Ammon's horn (tissue), 1 donor: ENCODE results near the gene NRP2.

Source experiments
- DNase-seq: peaks from one replicate; pipeline ENCODE4 v3.0.0-alpha.2; 2016; ENCODE audit warnings: low spot score

NRP2 gene

DNA sequence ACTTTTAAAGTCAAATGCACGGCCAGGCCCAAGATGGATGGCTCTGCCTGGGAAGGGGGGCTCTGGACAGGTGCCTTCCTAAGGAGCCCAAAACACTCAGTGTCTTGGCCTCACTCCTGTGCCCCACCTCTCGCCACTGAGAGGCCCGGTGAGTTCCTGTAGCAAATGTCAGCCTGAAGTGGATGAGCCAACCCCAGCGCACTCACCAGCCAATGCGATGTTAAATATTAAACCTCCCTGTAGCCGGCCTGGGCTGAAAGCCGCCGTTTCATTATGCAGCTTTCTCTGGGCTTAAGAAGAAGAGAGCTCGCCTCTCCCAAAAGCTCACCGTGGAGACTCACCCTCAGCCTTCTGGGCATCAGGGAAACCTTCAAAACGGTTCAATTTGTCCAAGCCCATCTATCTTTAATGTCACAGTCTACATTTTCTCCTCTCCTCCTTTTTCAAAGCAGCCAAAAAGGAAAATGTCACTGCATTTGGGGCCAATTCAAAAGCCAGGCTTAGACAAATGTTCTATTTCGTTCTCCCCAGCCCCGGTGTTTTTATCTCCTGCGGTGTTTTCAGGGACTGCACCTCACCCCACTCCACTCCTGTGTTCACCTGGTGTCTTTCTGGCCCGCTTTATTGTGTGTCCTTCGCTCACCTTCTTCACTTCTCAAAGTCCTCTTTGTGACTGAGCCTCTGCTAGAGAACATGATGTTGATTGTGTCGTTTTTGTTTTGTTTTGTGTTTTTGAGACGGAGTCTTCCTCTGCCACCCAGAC lies 124.0 kb downstream of the NRP2 start:
- DNase-seq = no peak

DNA sequence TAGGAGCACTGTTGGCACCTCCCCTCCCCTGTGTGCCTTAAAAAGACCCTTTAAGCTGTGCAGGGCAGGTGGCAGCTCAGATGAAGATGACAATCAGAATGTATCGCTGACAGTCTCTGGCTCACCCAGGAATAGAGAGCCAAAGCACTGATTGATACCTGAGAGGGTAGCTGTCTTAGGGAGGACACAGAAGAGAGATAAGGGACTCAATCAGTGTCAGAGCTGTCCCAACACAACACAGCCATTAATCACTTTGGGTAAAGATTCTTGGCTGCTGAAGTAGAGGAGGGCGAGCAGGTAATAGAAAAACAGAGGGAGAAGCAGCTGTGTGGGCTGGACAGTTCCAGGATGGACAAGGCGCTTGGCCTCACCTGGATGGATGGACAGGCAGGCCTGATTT lies 124.9 kb downstream of the NRP2 start:
- DNase-seq = no peak

- no peak for DNase-seq
Measured at GRCh38 chr2:205807758-205808157, 125.5 kb downstream of the NRP2 start.

- no peak for DNase-seq
Measured at GRCh38 chr2:205808486-205809121, 126.3 kb downstream of the NRP2 start.

GRCh38 chr2:205811387-205811786 lies 129.1 kb downstream of the NRP2 start:
- no peak for DNase-seq

- DNase-seq = no peak
Measured at GRCh38 chr2:205814039-205814364, 131.7 kb downstream of the NRP2 start.

GRCh38 chr2:205815673-205816072 lies 133.4 kb downstream of the NRP2 start:
- DNase-seq = no peak

DNA sequence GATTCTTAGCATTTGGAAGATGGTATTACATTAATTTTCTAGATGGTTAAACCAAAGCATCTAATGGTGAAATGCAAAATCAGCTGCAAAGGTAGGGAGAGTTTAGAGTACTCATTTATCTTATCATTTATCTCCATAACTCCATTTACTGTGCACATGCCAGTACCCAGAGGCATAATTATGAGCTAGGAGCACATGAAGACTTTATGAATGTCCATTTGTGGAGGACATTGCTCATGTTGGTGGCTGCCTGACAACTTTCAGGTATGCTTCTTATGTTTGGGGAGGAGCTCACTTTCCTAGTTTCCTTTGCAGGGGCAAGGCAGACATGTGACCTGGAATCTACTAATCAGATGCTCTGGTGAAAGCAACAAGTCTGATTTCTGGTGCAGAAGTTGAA lies 134.0 kb downstream of the NRP2 start:
- DNase-seq = no peak

DNA sequence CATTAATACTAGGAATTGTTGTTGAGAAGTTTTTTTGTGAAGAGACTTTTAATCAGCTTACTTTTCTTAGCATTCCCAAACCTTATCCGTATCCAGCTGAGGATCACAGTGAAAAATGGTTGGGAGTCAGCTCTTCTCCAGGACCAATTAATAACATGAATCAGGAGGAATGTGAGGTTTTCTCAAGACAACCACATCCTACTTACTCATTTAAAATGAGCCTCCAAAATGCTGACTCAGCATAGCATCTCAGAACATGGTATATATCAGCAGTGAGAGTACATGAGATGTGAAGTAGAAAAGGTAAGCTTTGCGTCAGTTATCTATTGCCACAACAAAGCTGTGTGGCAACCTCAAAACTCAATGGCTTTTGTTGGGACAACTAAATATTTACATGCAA lies 140.3 kb downstream of the NRP2 start:
- no peak for DNase-seq

DNA sequence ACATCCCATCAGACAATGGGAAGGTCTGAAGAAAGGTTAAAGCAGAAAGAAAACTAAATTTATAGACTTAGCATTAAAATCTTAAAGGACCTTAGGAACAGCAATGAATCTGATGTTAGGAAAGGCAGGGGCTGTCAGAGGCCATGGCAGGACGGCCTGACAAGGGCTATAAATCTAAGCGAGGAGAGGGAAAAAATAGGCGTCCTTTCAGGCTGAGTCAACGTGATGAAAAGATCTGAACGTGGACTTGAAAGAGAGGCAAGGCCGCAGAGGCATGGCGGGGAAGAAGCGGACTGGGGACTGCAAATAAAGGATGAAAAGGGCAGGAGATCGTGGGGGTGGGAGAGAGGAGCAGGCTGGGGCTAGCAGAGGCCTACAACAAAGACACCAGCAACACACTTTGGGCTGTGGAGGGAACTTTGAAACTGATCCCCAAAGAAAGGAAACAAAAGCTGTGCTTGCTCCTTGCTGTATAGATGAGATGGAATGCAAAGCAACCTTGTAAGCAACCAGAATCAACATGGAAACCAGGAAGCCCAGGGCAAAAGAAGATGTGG lies 145.6 kb downstream of the NRP2 start:
- no peak for DNase-seq

DNA sequence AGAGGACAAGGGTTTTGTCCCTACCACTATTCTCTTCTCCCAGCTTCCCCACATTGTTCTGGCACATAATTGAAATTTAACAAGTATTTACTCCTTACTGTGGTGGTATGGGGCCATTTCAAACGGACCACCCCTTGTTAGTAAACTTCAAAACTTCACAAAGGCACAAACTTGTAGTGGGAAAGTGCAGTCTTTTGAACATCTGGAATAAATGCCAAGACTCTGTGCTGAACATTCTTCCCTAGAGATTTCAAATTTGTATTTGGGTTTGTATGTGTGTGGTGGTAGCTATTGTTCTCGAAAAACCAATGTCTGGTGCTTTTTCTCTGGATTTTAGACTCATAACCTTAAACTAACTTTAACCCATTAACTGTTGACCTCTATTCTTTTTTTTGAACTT lies 151.6 kb downstream of the NRP2 start:
- DNase-seq = no peak

DNA sequence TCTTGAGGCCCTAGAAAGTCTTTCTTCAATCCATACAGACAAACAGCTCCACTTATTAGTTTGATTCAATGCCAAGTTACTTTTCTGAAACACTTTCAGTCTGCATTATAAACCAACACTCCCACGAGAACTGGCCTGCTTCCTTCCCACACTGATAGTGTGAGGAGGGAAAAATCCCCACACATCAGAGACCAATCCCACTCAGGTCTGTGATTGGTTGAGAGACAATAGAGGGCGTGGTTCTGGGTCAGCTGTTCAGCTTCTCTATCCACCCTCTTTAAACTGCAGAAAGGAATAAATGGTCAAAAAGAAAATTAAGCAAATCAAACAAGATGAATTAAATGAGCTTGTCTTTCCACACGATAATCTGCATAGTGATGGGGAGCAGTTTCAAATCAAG lies 152.5 kb downstream of the NRP2 start:
- no peak for DNase-seq

DNA sequence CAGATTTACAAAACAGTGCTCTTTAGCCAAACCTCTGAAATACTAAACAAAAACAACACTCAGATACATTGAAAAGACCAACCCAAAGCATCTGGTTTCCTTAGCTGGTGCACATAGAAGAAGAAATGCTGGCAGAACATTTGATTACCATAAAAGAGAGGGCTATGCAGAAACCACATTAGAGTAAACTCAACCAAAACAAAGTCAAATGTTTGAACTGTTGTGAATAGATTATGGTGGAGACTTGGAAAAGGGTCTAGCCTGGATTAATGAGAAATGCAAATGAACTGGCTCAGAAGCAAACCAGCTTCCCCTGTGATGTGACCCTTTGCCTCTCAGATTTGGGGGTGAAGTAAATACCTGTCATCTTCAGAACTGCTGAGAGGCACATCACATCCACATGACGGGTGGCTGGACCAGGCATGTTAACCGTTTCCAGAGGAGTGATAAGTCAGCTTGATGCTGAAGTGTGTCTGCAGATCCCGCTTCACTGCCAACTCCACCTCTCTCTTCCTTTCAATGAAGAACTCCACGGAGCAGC lies 153.0 kb downstream of the NRP2 start:
- DNase-seq = no peak

- no peak for DNase-seq
Measured at GRCh38 chr2:205835923-205836322, 153.6 kb downstream of the NRP2 start.

GRCh38 chr2:205836477-205837221 lies 154.3 kb downstream of the NRP2 start:
- DNase-seq = no peak

DNA sequence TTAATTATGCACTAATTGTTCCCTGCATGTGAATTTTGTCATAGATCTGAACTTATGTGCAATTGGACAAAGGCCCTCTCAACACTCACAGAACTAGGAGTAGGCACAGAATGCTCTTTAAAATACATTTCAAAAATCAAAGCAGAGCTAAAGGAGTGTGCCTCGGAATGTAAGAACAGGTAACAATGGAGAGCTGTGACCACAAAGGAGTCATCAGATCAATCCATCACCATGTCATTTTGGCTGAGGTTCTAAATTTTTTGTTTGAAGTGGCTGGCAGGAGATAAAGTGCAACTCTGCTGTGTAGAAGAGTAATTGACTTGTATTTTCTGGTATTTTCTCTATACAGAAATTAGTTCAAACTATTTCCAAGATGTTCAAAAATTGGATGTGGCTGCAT lies 155.4 kb downstream of the NRP2 start:
- DNase-seq = no peak

GRCh38 chr2:205845446-205845845 lies 163.1 kb downstream of the NRP2 start:
- DNase-seq = no peak
